B cell (primary cell): Measurements from ENCODE around the gene JUND. TPM values are rescaled to one million over a fixed set of nuclear protein-coding genes. Genes with fewer than 3 reads are reported as not detected.

Experiments used
- ATAC-seq: fragments of 200-7000 bp; cut with Tn5 transposase; one replicate; pipeline ENCODE4 v1.10.0; 2021; ENCODE audit warnings: low read depth, mild to moderate bottlenecking, moderate number of reproducible peaks, moderate library complexity
- CTCF ChIA-PET: fragments of 350-600 bp; sonication (Branson Sonifier 250); formaldehyde crosslinking; loops from one replicate; lab custom pipeline; 2021; ENCODE audit warnings: antibody characterized with exemption, inconsistent platforms; lab: Charles Lee
- POLR2A ChIA-PET: fragments of 350-600 bp; sonication (Branson Sonifier 250); formaldehyde crosslinking; loops from one replicate; lab custom pipeline; 2021; ENCODE audit warnings: antibody characterized with exemption; lab: Charles Lee
- DNase-seq: peaks from one replicate; pipeline ENCODE4 v3.0.0; 2013
- H2AFZ ChIP-seq: 2 replicates; pipeline ENCODE4 v1.6.1; 2012; ENCODE audit warnings: mild to moderate bottlenecking, low read depth, low read length; ENCODE audit not compliant: insufficient read depth, poor library complexity, severe bottlenecking
- H3K27ac ChIP-seq, 2 donors: 1 replicate in 1 of 2; 2 replicates in 1 of 2; pipeline ENCODE4 v1.5.1; 2012 to 2013; ENCODE audit warnings: low read length in 2 of 2, mild to moderate bottlenecking in 2 of 2, moderate library complexity in 1 of 2
- H3K27me3 ChIP-seq, 4 experiments: fragments of 200-600 bp in 1 of 4; sonication (generic) in 1 of 4; replicated peaks in 1 of 4; 1 replicate in 2 of 4; 2 replicates in 2 of 4; pipeline versions ENCODE4 v1.6.1 to v1.7.0; 2013 to 2016; ENCODE audit warnings: low read length in 3 of 4, mild to moderate bottlenecking in 2 of 4, mixed read lengths in 1 of 4, moderate library complexity in 1 of 4; ENCODE audit not compliant: insufficient read depth in 4 of 4, control insufficient read depth in 3 of 4; ENCODE audit errors: control extremely low read depth in 1 of 4
- H3K36me3 ChIP-seq, 2 experiments: replicated peaks in 1 of 2; 1 replicate in 1 of 2; 2 replicates in 1 of 2; pipeline versions ENCODE4 v1.6.1 to v1.7.1; 2013; ENCODE audit warnings: low read length in 1 of 2; ENCODE audit not compliant: insufficient read depth in 2 of 2, control insufficient read depth in 1 of 2; ENCODE audit errors: control extremely low read depth in 1 of 2, extremely low read depth in 1 of 2
- H3K4me1 ChIP-seq, 2 donors: fragments of 200-600 bp in 1 of 2; sonication (generic) in 1 of 2; 1 replicate in 1 of 2; 2 replicates in 1 of 2; pipeline versions ENCODE4 v1.5.1 to v1.6.1; 2013 to 2017; ENCODE audit warnings: low read length in 2 of 2; ENCODE audit not compliant: control insufficient read depth in 2 of 2, insufficient read depth in 2 of 2
- H3K4me2 ChIP-seq: replicated peaks from 2 replicates; pipeline ENCODE3; 2012; ENCODE audit warnings: mild to moderate bottlenecking, low read depth, low read length; ENCODE audit not compliant: poor library complexity, severe bottlenecking
- H3K4me3 ChIP-seq, 5 experiments: fragments of 200-600 bp in 1 of 5; sonication (generic) in 1 of 5; 1 replicate in 3 of 5; 2 replicates in 2 of 5; pipeline versions ENCODE4 v1.5.1 to v1.7.0; 2011 to 2016; ENCODE audit warnings: low read length in 4 of 5, mild to moderate bottlenecking in 4 of 5, low read depth in 2 of 5, control low read depth in 1 of 5, moderate library complexity in 1 of 5; ENCODE audit not compliant: insufficient read depth in 1 of 5; ENCODE audit errors: control extremely low read depth in 1 of 5, extremely low read depth in 1 of 5
- H3K79me2 ChIP-seq: fragments of 200-600 bp; sonication (generic); one replicate; pipeline ENCODE4 v1.6.0; 2016; ENCODE audit warnings: low read length; ENCODE audit not compliant: control insufficient read depth, insufficient read depth
- H3K9ac ChIP-seq: fragments of 200-600 bp; sonication (generic); 2 replicates; pipeline ENCODE4 v1.6.1; 2017; ENCODE audit warnings: mild to moderate bottlenecking, low read length, moderate library complexity
- H3K9me3 ChIP-seq, 3 donors: one replicate each; pipeline versions ENCODE4 v1.6.1 to v1.7.1; 2013; ENCODE audit warnings: low read length in 2 of 3; ENCODE audit not compliant: control insufficient read depth in 2 of 3, insufficient read depth in 1 of 3; ENCODE audit errors: control extremely low read depth in 1 of 3
- H4K20me1 ChIP-seq: 2 replicates; pipeline ENCODE4 v1.6.0; 2012; ENCODE audit warnings: mild to moderate bottlenecking, low read length; ENCODE audit not compliant: insufficient read depth, control insufficient read depth, poor library complexity, severe bottlenecking
- H3K27ac Mint-ChIP-seq: one replicate; pipeline ENCODE4 v1.8.0; 2021; ENCODE audit warnings: mixed read lengths
- H3K27me3 Mint-ChIP-seq: one replicate; pipeline ENCODE4 v1.8.0; 2021; ENCODE audit warnings: mixed read lengths
- H3K4me1 Mint-ChIP-seq: one replicate; pipeline ENCODE4 v1.8.0; 2021; ENCODE audit warnings: mixed read lengths
- H3K4me3 Mint-ChIP-seq: one replicate; pipeline ENCODE4 v1.8.0; 2021; ENCODE audit warnings: mixed read lengths
- H3K9me3 Mint-ChIP-seq: one replicate; pipeline ENCODE4 v1.8.0; 2022; ENCODE audit warnings: mixed read lengths; ENCODE audit not compliant: insufficient read depth
- EZH2 ChIP-seq: IDR thresholded peaks from 2 replicates; pipeline ENCODE4 v1.6.1; 2012; ENCODE audit warnings: borderline replicate concordance, low read depth, mild to moderate bottlenecking, moderate library complexity, low read length; ENCODE audit not compliant: insufficient read depth, poor library complexity, severe bottlenecking
- WGBS: methylation state at CpG from one replicate; pipeline ENCODE4 v1.1.5; 2013; ENCODE audit warnings: missing lambda C conversion rate; ENCODE audit not compliant: insufficient coverage; 5-methylcytosine and 5-hydroxymethylcytosine counted together
- intact Hi-C: fragments of 100-400 bp; cut with micrococcal nuclease; formaldehyde crosslinking; loops from one replicate; pipeline ENCODE4 v1.10.0; 2022
- polyA plus RNA-seq: library from polyadenylated mRNA; depleted of rRNA; stranded (reverse); fragments of >200 nt; gene quantifications from 2 replicates; pipeline ENCODE4 v1.2.3, GENCODE V29; 2012
- total RNA-seq, 2 donors: library from RNA; stranded (reverse); fragments of 120-200 nt in 1 of 2; gene quantifications; 1 replicate in 1 of 2; 2 replicates in 1 of 2; pipeline versions ENCODE4 v1.2.3 to v1.2.4, GENCODE V29; 2013 to 2022
- TF ChIP-seq, protein P1 (sequence below): fragments of 200-600 bp; IDR thresholded peaks from one replicate; pipeline ENCODE4 v1.8.0; 2022; ENCODE audit warnings: antibody characterized with exemption, mild to moderate bottlenecking

Gene JUND
- total and polyA plus RNA-seq, 2 donors (not counting 1 experiment from before 2014, with no cell fraction given), result 628 to 5,593 TPM

DNA sequence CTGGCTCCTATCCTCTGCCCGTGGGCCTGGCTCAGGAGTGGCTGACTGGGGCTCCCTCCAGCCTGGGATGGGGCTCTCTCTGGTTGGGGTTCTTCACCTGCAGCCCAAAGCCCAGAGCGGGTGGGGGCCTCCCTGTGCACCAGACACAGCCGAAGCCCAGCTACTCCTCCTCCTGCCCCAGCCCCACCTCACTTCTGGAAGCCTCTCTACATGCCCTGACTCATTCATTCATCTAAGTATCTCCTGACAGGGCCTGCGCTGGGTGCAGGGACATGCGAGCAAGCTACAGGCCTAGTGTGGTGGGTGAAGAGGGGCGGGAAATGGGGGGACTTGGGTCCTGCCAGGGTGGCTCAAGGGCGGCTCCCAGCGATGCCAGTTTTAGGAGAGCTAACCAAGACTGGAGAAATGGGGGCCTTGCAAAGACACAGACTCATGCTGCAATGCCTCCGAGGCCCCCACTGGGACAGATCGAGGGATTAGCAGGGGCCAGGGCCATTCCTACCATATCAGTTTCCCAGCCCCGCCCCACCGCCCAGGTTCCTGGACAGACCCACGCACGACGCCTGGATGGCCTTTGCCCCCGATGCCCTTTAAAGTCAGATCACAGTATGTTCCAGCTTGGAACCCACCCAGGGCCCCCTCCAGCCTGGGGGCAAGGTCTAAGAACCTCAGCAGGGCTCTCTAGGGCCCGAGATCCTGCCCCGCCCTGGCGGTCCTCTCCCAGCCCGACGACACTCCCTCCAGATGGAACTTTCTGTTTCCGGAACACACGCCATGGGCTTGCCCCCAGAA, 28.9 kb upstream of the JUND start:
- Mint-ChIP-seq H3K4me3 (no peak overlapping the region), H3K4me1 (peaks cover 29% of the 10 kb centered on the region), H3K27ac (no peak overlapping the region), H3K27me3 (no peaks in the 10 kb centered on the region), H3K9me3 (no peaks in the 10 kb centered on the region)
- no peak overlapping the region for H3K4me2 ChIP-seq
- no peak overlapping the region for H3K9ac ChIP-seq
- H3K9me3 ChIP-seq, result no peaks in the 10 kb centered on the region
- no peak overlapping the region for H2AFZ ChIP-seq
- peaks cover 18% of the 10 kb centered on the region for H3K79me2 ChIP-seq
- 97% methylated on average over 21 of the region's 23 CpGs for WGBS
- DNase-seq (no peak), ATAC-seq (no peak)
- no peaks in the 10 kb centered on the region for H4K20me1 ChIP-seq
- H3K36me3 ChIP-seq, result peaks cover 0 to 38% of the 10 kb centered on the region in 2 experiments
- no peaks in the 10 kb centered on the region for H3K27me3 ChIP-seq
- no peak overlapping the region for H3K4me3 ChIP-seq
- TF ChIP-seq, protein P1, sequence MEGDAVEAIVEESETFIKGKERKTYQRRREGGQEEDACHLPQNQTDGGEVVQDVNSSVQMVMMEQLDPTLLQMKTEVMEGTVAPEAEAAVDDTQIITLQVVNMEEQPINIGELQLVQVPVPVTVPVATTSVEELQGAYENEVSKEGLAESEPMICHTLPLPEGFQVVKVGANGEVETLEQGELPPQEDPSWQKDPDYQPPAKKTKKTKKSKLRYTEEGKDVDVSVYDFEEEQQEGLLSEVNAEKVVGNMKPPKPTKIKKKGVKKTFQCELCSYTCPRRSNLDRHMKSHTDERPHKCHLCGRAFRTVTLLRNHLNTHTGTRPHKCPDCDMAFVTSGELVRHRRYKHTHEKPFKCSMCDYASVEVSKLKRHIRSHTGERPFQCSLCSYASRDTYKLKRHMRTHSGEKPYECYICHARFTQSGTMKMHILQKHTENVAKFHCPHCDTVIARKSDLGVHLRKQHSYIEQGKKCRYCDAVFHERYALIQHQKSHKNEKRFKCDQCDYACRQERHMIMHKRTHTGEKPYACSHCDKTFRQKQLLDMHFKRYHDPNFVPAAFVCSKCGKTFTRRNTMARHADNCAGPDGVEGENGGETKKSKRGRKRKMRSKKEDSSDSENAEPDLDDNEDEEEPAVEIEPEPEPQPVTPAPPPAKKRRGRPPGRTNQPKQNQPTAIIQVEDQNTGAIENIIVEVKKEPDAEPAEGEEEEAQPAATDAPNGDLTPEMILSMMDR, result no peak
- no peak for TF ChIP-seq EZH2
- peaks cover 27 to 34% of the 10 kb centered on the region in 2 donors for H3K4me1 ChIP-seq
- POLR2A ChIA-PET, result interaction anchor here (0.6 to 4.7 kb wide), 3 partner anchors 19 to 250 kb away, joined by 3 to 63 read pairs (median 3); partner anchors contain the start of gene JUND
- CTCF ChIA-PET, result interaction anchor here (1.1 to 1.4 kb wide), 3 partner anchors 12 to 31 kb away, joined by 3 to 4 read pairs (median 4); partner anchors contain the start of gene LSM4
- intact Hi-C loops, result no loop called here
- H3K27ac ChIP-seq, result no peak overlapping the region
